Measurements from ENCODE around the gene B4GALNT2. TPM values are rescaled to one million over a fixed set of nuclear protein-coding genes. Genes with fewer than 3 reads are reported as not detected.

Gene B4GALNT2
- polyA plus RNA-seq, 2 donors: 0.02 to 0.06 TPM

GRCh38 chr17:49198211-49198610 lies 65.6 kb downstream of the B4GALNT2 start:
- Histone ChIP-seq H3K27ac (ENCODE audit: low read depth in 2 of 2, low read length in 1 of 2) (no peak overlapping the region), H3K4me1 (ENCODE audit: control insufficient read depth in 2 of 2, insufficient read depth in 2 of 2, low read length in 1 of 2) (no peaks in the 10 kb centered on the region), H3K36me3 (ENCODE audit: control insufficient read depth in 2 of 2, insufficient read depth in 2 of 2, low read length in 1 of 2) (no peaks in the 10 kb centered on the region), H3K4me3 (ENCODE audit: low read depth in 1 of 2, low read length in 2 of 2) (no peak overlapping the region), H3K9me3 (ENCODE audit: control insufficient read depth in 2 of 2, insufficient read depth in 1 of 2, low read depth in 1 of 2, low read length in 1 of 2) (no peaks in the 10 kb centered on the region), H3K27me3 (ENCODE audit: control insufficient read depth in 1 of 2, insufficient read depth in 2 of 2, low read length in 2 of 2) (no peaks in the 10 kb centered on the region)
- WGBS, 2 donors: 87 to 97% methylated on average over 2 of the region's 2 CpGs

- no peak overlapping the region for H3K27ac ChIP-seq (ENCODE audit: low read depth in 2 of 2, low read length in 1 of 2)
- no peak overlapping the region for H3K4me3 ChIP-seq (ENCODE audit: low read depth in 1 of 2, low read length in 2 of 2)
- WGBS, 2 donors: 88 to 92% methylated on average over 13 of the region's 13 CpGs
- no peaks in the 10 kb centered on the region for H3K9me3 ChIP-seq (ENCODE audit: control insufficient read depth in 2 of 2, insufficient read depth in 1 of 2, low read depth in 1 of 2, low read length in 1 of 2)
- no peaks in the 10 kb centered on the region for H3K4me1 ChIP-seq (ENCODE audit: control insufficient read depth in 2 of 2, insufficient read depth in 2 of 2, low read length in 1 of 2)
- no peaks in the 10 kb centered on the region for H3K27me3 ChIP-seq (ENCODE audit: control insufficient read depth in 1 of 2, insufficient read depth in 2 of 2, low read length in 2 of 2)
- H3K36me3 ChIP-seq (ENCODE audit: control insufficient read depth in 2 of 2, insufficient read depth in 2 of 2, low read length in 1 of 2): no peaks in the 10 kb centered on the region
Measured at GRCh38 chr17:49200423-49201083, 68.0 kb downstream of the B4GALNT2 start.

- 80 to 83% methylated on average over 8 of the region's 8 CpGs for WGBS, 2 donors
- Histone ChIP-seq H3K27ac (ENCODE audit: low read depth in 2 of 2, low read length in 1 of 2) (no peak overlapping the region), H3K27me3 (ENCODE audit: control insufficient read depth in 1 of 2, insufficient read depth in 2 of 2, low read length in 2 of 2) (no peaks in the 10 kb centered on the region), H3K4me3 (ENCODE audit: low read depth in 1 of 2, low read length in 2 of 2) (no peak overlapping the region), H3K36me3 (ENCODE audit: control insufficient read depth in 2 of 2, insufficient read depth in 2 of 2, low read length in 1 of 2) (no peaks in the 10 kb centered on the region), H3K9me3 (ENCODE audit: control insufficient read depth in 2 of 2, insufficient read depth in 1 of 2, low read depth in 1 of 2, low read length in 1 of 2) (no peaks in the 10 kb centered on the region), H3K4me1 (ENCODE audit: control insufficient read depth in 2 of 2, insufficient read depth in 2 of 2, low read length in 1 of 2) (no peaks in the 10 kb centered on the region)
Measured at GRCh38 chr17:49201481-49201927, 68.9 kb downstream of the B4GALNT2 start.

GRCh38 chr17:49203796-49204195 lies 71.2 kb downstream of the B4GALNT2 start:
- Histone ChIP-seq H3K27me3 (ENCODE audit: control insufficient read depth in 1 of 2, insufficient read depth in 2 of 2, low read length in 2 of 2) (no peaks in the 10 kb centered on the region), H3K4me3 (ENCODE audit: low read depth in 1 of 2, low read length in 2 of 2) (no peak overlapping the region), H3K36me3 (ENCODE audit: control insufficient read depth in 2 of 2, insufficient read depth in 2 of 2, low read length in 1 of 2) (no peaks in the 10 kb centered on the region), H3K27ac (ENCODE audit: low read depth in 2 of 2, low read length in 1 of 2) (no peak overlapping the region), H3K9me3 (ENCODE audit: control insufficient read depth in 2 of 2, insufficient read depth in 1 of 2, low read depth in 1 of 2, low read length in 1 of 2) (no peaks in the 10 kb centered on the region), H3K4me1 (ENCODE audit: control insufficient read depth in 2 of 2, insufficient read depth in 2 of 2, low read length in 1 of 2) (no peaks in the 10 kb centered on the region)
- WGBS, 2 donors: 70 to 74% methylated on average over 2 of the region's 2 CpGs

GRCh38 chr17:49204516-49204915 lies 71.9 kb downstream of the B4GALNT2 start:
- Histone ChIP-seq H3K36me3 (ENCODE audit: control insufficient read depth in 2 of 2, insufficient read depth in 2 of 2, low read length in 1 of 2) (no peaks in the 10 kb centered on the region), H3K9me3 (ENCODE audit: control insufficient read depth in 2 of 2, insufficient read depth in 1 of 2, low read depth in 1 of 2, low read length in 1 of 2) (no peaks in the 10 kb centered on the region), H3K27me3 (ENCODE audit: control insufficient read depth in 1 of 2, insufficient read depth in 2 of 2, low read length in 2 of 2) (no peaks in the 10 kb centered on the region), H3K4me1 (ENCODE audit: control insufficient read depth in 2 of 2, insufficient read depth in 2 of 2, low read length in 1 of 2) (peaks cover 0 to 2% of the 10 kb centered on the region in 2 donors), H3K27ac (ENCODE audit: low read depth in 2 of 2, low read length in 1 of 2) (no peak overlapping the region), H3K4me3 (ENCODE audit: low read depth in 1 of 2, low read length in 2 of 2) (no peak overlapping the region)
- 93 to 100% methylated on average over 2 of the region's 2 CpGs for WGBS, 2 donors

GRCh38 chr17:49209061-49209571 lies 76.5 kb downstream of the B4GALNT2 start:
- Histone ChIP-seq H3K27ac (ENCODE audit: low read depth in 2 of 2, low read length in 1 of 2) (peak overlapping the region in 1 of 2 donors; percentile 37), H3K36me3 (ENCODE audit: control insufficient read depth in 2 of 2, insufficient read depth in 2 of 2, low read length in 1 of 2) (no peaks in the 10 kb centered on the region), H3K4me1 (ENCODE audit: control insufficient read depth in 2 of 2, insufficient read depth in 2 of 2, low read length in 1 of 2) (peaks cover 0 to 3% of the 10 kb centered on the region in 2 donors), H3K9me3 (ENCODE audit: control insufficient read depth in 2 of 2, insufficient read depth in 1 of 2, low read depth in 1 of 2, low read length in 1 of 2) (no peaks in the 10 kb centered on the region), H3K27me3 (ENCODE audit: control insufficient read depth in 1 of 2, insufficient read depth in 2 of 2, low read length in 2 of 2) (no peaks in the 10 kb centered on the region), H3K4me3 (ENCODE audit: low read depth in 1 of 2, low read length in 2 of 2) (no peak overlapping the region)
- WGBS, 2 donors: 77 to 81% methylated on average over 10 of the region's 10 CpGs

GRCh38 chr17:49210158-49211029 lies 77.8 kb downstream of the B4GALNT2 start, which contains the start of the genes ABI3 and GNGT2:
ABI3 (plus strand) TSS chr17:49210707; CDS start chr17:49210725, 18 bp downstream.
GNGT2 (minus strand) TSS chr17:49210574; CDS start chr17:49207422, 3,152 bp downstream.
- Histone ChIP-seq H3K4me3 (ENCODE audit: low read depth in 1 of 2, low read length in 2 of 2) (peak within 1 kb of the TSS; percentile 38 to 52), H3K27ac (ENCODE audit: low read depth in 2 of 2, low read length in 1 of 2) (peak within 1 kb of the TSS; percentile 37 to 82), H3K9me3 (ENCODE audit: control insufficient read depth in 2 of 2, insufficient read depth in 1 of 2, low read depth in 1 of 2, low read length in 1 of 2) (no peaks in the 10 kb centered on the region), H3K27me3 (ENCODE audit: control insufficient read depth in 1 of 2, insufficient read depth in 2 of 2, low read length in 2 of 2) (no peaks in the 10 kb centered on the region), H3K36me3 (ENCODE audit: control insufficient read depth in 2 of 2, insufficient read depth in 2 of 2, low read length in 1 of 2) (no peaks in the 10 kb centered on the region), H3K4me1 (ENCODE audit: control insufficient read depth in 2 of 2, insufficient read depth in 2 of 2, low read length in 1 of 2) (peaks cover 0 to 3% of the 10 kb centered on the region in 2 donors)
- 33 to 40% methylated on average over 19 to 22 of the region's 22 CpGs for WGBS, 2 donors

GRCh38 chr17:49213399-49213798 lies 80.8 kb downstream of the B4GALNT2 start:
- Histone ChIP-seq H3K9me3 (ENCODE audit: control insufficient read depth in 2 of 2, insufficient read depth in 1 of 2, low read depth in 1 of 2, low read length in 1 of 2) (no peaks in the 10 kb centered on the region), H3K36me3 (ENCODE audit: control insufficient read depth in 2 of 2, insufficient read depth in 2 of 2, low read length in 1 of 2) (no peaks in the 10 kb centered on the region), H3K4me3 (ENCODE audit: low read depth in 1 of 2, low read length in 2 of 2) (peak overlapping the region in 1 of 2 donors; percentile 16), H3K4me1 (ENCODE audit: control insufficient read depth in 2 of 2, insufficient read depth in 2 of 2, low read length in 1 of 2) (peaks cover 0 to 5% of the 10 kb centered on the region in 2 donors), H3K27me3 (ENCODE audit: control insufficient read depth in 1 of 2, insufficient read depth in 2 of 2, low read length in 2 of 2) (no peaks in the 10 kb centered on the region), H3K27ac (ENCODE audit: low read depth in 2 of 2, low read length in 1 of 2) (no peak overlapping the region)
- WGBS, 2 donors: 69 to 75% methylated on average over 5 of the region's 5 CpGs

- WGBS, 2 donors: 80 to 84% methylated on average over 2 of the region's 2 CpGs
- H3K9me3 ChIP-seq (ENCODE audit: control insufficient read depth in 2 of 2, insufficient read depth in 1 of 2, low read depth in 1 of 2, low read length in 1 of 2): no peaks in the 10 kb centered on the region
- peak overlapping the region in 1 of 2 donors; percentile 16 for H3K27ac ChIP-seq (ENCODE audit: low read depth in 2 of 2, low read length in 1 of 2)
- peak overlapping the region in 1 of 2 donors; percentile 16 for H3K4me3 ChIP-seq (ENCODE audit: low read depth in 1 of 2, low read length in 2 of 2)
- no peaks in the 10 kb centered on the region for H3K36me3 ChIP-seq (ENCODE audit: control insufficient read depth in 2 of 2, insufficient read depth in 2 of 2, low read length in 1 of 2)
- peaks cover 0 to 5% of the 10 kb centered on the region in 2 donors for H3K4me1 ChIP-seq (ENCODE audit: control insufficient read depth in 2 of 2, insufficient read depth in 2 of 2, low read length in 1 of 2)
- no peaks in the 10 kb centered on the region for H3K27me3 ChIP-seq (ENCODE audit: control insufficient read depth in 1 of 2, insufficient read depth in 2 of 2, low read length in 2 of 2)
Measured at GRCh38 chr17:49213847-49214246, 81.3 kb downstream of the B4GALNT2 start.

Measured in esophagus (tissue), 2 donors.